ENCODE results near the gene DOCK10.

DNA sequence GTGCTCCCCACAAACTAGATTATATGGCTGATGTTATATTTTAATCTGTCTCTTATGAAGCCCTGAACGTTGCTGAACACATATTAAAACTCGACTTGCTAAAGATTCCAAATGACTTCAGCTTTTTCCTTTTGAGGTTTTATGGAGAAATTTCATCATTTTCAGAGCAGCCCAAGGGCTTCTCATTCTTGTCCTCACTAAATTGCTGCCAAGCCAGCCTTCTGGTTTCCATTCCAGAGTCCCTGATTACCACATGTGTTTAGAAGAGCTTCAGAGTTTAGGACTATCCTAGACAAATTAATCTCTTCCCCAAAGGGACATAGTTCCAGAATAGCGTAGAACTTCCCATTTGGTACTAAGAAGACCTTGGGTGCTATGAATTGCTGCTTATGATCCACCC lies 248.3 kb downstream of the DOCK10 start:
- TF ChIP-seq CTCF (IDR thresholded peaks at IDR 0.05) (no peak), POLR2A (IDR thresholded peaks at IDR 0.05) (no peak)
